ENCODE results near the gene RAB1B.
"Not testable (repeated sequence)": the region's sequence is repeated elsewhere in the genome, so short reads cannot be mapped to it uniquely, and the experiment has no call there.

RAB1B gene

GRCh38 chr11:66239998-66240780 lies 28.2 kb upstream of the RAB1B start:
- no peak for DNase-seq

DNA sequence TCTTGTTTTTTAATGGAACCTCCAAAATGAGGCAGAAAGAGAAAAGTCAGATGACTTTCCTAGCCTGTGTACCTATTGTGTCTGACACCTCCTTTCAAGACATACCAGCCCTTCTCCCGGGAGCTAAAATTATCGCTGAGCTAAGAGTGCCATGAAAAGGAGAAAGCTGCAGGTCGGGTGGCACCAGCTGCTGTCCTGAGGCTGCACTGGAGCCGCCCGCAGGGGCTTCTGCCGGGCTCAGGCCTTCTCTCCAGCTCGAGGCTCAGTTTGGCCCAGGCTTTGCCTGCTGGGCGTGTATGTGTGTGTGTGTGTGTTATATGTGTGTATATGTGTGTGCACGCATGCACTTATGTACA lies 27.7 kb upstream of the RAB1B start:
- no peak for DNase-seq

DNA sequence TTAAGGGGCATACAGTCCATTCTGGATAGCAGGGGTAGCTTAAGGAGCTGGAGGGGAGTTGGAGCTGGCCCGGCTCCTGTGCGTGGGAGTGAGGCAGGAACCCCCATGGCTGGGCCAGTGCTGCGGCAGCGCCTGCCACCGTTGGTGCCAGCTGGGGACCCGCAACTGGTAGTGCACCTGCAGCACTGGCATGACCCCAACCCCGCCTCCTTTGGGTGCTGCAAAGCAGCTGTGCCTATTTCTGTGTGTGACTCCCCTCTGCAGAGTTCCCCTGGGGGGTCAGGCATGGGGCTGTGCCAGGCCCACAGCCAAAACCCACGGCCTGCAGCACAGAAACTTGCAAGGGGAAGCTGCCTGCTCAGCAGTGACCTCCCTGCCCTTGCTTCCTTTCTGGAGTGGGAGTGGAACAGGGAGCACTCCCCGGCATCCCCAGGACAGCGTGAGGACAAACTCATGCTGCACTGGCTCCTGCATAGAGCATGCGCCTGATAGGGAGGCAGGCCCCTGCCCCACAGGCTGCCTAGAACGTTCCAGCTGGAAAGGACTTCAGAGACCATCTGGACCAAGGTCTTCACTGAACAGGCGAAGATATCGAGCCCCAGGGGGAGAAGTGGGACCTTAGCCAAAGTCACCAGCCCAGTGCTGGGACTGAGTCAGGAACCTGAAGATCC lies 26.2 kb upstream of the RAB1B start:
- no peak for DNase-seq

- DNase-seq, result no peak
Measured at GRCh38 chr11:66243782-66244535, 24.5 kb upstream of the RAB1B start.

- DNase-seq, result no peak
Measured at GRCh38 chr11:66247295-66247694, 21.1 kb upstream of the RAB1B start.

DNA sequence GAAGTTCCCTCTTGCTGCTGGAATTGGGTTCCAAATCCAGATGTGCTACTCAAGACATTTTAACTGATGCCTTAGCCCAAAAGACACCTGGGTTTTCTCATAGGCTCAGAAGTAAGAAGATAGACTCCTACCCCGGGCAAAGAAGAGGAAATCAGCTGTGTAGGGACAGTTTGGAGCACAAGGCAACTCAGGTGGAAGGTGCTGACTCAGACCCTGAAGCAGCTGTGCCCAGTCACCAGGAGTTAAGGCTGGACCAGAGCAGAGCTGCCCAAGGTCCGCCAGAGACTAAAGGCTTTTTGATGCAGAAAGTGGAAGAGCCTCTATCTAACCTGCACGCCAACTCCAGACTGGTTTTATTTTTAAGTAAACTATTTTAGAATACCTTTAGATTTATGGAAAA lies 20.6 kb upstream of the RAB1B start:
- no peak for DNase-seq

DNA sequence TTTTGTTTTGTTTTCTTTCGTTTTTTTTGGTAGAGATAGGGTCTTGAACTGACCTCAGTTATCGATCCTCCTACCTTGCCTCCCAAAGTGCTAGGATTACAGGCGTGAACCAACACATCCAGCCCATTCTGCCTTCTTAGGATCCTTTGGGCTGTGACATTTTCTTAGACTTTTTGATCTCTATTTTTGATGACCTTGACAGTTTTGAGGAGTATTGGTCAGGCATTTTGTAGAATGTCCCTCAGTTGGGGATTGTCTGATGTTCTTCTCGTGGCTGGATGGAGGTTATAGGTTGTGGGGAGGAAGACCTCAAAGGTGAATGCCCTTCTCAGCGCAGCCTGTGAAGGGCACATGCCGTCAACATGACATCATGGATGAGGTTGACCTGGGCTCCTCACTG lies 19.5 kb upstream of the RAB1B start:
- no peak for DNase-seq

DNA sequence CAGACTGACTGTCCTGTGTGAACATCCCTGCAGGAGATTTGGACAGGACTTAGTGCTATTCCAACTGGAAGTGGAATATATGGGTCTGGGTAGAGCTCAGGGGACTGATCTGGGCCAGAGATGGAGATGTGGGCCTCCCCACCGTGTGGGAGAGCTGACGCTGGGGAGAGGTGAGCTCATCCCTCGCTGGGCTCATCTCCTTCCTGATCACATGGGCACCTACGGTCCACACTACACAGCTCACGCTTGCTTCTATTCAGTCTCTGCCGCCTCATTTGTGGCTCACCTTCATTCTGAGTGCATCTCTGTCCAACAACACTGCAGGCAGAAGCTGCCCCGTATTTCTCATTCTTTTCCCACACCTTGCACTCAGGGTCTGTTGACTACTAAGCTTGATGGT lies 16.6 kb upstream of the RAB1B start:
- DNase-seq, result no peak

DNA sequence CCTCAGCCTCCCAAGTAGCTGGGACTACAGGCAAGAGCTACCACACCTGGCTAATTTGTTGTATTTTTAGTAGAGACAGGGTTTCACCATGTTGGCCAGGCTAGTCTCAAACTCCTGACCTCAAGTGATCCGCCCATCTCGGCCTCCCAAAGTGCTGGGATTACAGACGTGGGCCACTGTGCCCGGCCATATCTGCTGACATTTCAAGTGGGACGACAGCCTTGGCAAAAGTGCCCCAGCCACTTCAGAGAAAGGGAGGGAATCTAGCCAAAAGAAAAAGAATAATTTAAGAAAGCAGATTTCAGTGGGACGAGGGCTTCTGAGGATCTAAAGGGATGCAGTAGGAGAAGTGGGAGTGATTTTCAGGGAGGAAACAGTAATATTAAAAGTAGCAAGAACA lies 15.4 kb upstream of the RAB1B start:
- not testable (repeated sequence) for DNase-seq

DNA sequence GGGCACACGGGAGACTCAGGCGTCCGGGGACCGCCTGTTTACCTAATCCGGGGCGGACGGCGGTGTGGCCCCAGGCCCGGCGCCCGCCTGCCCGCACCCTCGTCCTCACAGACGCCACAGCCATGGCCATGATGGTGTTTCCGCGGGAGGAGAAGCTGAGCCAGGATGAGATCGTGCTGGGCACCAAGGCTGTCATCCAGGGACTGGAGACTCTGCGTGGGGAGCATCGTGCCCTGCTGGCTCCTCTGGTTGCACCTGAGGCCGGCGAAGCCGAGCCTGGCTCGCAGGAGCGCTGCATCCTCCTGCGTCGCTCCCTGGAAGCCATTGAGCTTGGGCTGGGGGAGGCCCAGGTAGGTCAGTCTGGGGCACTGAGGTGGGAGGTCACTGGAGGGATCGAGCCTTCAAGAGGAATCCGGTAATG lies 10.0 kb upstream of the RAB1B start:
- no peak for DNase-seq

DNA sequence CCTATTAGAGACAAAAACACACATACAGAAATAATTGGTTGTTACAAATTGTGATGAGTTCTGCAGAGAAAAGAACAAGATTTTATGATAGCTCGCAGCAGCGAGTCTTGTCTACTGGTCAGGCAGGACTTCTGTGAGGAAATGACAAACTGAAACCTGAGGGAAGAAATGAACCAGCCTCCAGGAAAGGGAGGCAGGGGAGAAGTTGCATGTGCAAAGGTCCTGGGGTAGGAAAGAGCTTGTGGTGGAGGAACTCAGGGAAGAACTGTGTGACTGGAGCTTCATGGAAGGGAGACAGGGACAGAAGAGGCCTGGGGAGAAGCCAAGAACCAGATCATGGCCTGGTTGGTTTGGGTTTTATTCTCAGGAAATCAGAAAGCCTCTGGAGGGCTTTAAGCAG lies 9.2 kb upstream of the RAB1B start:
- DNase-seq, result no peak

- DNase-seq, result no peak
Measured at GRCh38 chr11:66259956-66260355, 8.5 kb upstream of the RAB1B start.

GRCh38 chr11:66261578-66261977 lies 6.9 kb upstream of the RAB1B start:
- DNase-seq, result no peak

- no peak for DNase-seq
Measured at GRCh38 chr11:66262191-66262590, 6.2 kb upstream of the RAB1B start.

DNA sequence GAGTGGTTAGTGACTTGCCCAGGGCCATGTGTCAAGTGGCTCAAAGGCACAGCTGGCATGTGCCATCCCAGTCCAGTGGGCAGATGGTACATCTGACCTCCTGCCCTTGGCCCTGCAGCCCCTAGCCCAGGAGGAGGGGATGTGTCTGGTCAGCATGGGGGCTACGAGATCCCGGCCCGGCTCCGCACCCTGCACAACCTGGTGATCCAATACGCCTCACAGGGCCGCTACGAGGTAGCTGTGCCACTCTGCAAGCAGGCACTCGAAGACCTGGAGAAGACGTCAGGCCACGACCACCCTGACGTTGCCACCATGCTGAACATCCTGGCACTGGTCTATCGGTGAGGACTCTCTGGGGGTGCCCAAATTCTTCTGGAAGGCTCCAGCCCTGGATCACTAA lies 5.7 kb upstream of the RAB1B start:
- no peak for DNase-seq

- DNase-seq, result no peak
Measured at GRCh38 chr11:66263231-66263630, 5.2 kb upstream of the RAB1B start.

GRCh38 chr11:66263785-66264184 lies 4.7 kb upstream of the RAB1B start:
- no peak for DNase-seq

- DNase-seq, result no peak
Measured at GRCh38 chr11:66264383-66264782, 4.1 kb upstream of the RAB1B start.

GRCh38 chr11:66264914-66265313 lies 3.5 kb upstream of the RAB1B start:
- DNase-seq, result no peak

- no peak for DNase-seq
Measured at GRCh38 chr11:66265531-66266377, 2.7 kb upstream of the RAB1B start.

DNA sequence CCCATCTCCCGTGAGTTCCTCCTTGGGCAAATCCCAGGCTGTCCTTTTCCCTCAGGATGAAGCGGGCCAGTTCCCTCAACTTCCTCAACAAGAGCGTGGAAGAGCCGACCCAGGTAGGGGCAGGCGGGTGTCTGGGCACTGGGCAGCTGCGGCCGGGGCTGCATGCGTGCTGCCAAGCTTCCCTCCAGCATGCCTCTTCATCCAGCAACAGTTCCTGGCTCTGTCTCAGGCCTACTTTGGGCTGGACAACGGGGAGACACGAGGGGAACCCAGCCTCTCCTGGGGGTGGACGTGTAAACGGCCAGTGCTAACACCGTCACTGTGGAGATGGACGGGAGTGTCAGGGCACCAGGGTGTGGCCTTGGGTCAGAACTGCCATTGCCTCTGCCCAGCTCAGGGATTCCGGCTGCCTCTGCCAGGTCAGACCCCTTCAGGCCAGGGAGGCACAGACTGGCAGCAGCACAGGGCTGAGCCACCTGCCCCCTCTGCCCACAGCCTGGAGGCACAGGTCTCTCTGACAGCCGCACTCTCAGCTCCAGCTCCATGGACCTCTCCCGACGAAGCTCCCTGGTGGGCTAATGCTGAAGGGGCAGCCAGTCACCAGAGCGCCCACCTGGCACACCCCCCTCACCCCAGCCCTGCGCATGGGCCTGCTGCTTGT lies 1.9 kb upstream of the RAB1B start:
- DNase-seq, result no peak

DNA sequence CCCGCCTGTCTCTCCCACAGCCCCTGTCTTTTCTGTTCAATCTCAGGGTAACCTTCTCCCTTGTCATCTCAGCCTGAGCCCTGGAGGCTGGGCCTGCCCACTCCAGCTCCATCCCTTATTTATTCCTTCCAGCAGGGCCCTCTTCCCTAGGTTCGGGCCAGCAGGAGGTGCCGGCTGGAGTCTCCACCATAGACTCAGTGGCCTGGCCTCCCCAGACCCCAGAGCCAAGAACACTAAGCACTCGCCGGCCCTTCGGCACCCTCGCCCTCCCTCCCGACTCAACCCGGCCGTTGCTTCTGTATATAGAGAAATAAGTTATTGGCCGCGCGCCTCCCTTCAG lies 1.4 kb upstream of the RAB1B start:
- no peak for DNase-seq
